ENCODE results near the gene CELF1. TPM values are rescaled to one million over a fixed set of nuclear protein-coding genes. Genes with fewer than 3 reads are reported as not detected.

The CELF1 gene
- total and polyA plus RNA-seq, 9 of the 15 experiments (the other 6 are each of a cell fraction or from before 2014, with no cell fraction given): 11.3 to 142 (median 77.4) TPM

DNA sequence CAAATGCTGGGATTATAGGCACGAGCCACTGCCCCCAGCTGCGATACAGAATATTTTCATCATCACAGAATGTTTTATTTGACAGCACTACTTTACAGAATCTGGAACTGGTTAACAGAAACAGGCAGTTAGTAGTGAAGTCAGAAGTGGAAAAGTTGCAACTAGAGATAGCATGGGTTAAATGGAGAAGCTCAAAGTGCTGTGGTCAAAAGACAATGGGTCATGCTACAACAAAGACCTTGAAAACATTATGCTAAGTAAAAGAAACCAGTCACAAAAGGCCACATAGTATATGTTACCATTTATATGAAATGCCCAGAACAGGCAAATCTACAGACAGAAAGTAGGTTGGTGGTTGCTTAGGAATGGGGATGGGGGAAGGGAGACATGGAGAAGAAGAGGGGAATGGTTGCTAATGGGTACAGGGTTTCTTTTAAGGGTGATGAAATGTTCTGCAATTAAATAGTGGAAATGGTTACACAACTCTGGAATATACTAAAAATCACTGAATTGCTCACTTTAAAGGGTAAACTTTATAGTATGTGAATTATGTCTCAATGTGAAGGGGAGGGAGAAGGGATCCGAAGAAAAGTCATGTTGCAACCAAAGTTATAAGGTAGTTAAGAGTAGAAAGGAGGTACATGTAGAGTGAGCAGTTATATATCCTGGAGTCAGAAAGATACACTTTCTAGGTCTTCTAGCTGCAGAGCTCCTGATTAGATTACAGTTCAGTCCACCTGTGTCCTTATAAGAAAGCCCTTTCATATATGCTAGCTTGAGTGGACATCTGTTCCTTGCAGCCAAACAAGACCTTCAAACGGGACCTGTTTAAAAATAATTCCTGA lies 57.7 kb downstream of the CELF1 start:
- Histone ChIP-seq H3K4me2 (ENCODE audit: insufficient read depth, low read length) (no peak overlapping the region), H3K9me3 (replicated peaks; ENCODE audit: control insufficient read depth, insufficient read depth, low read depth, low read length) (no peaks in the 10 kb centered on the region), H4K20me1 (replicated peaks; ENCODE audit: control insufficient read depth, insufficient read depth, low read length) (peaks cover 11% of the 10 kb centered on the region; the same call in 1 of the 2 replicates), H3K9ac (ENCODE audit: insufficient read depth in 1 of 2, low read depth in 2 of 2, low read length in 2 of 2) (no peak overlapping the region), H3K9me1 (ENCODE audit: control insufficient read depth, insufficient read depth, low read length) (no peaks in the 10 kb centered on the region), H3K4me3 (no peak overlapping the region), H3K79me2 (ENCODE audit: control insufficient read depth, insufficient read depth, low read length) (peaks cover 89% of the 10 kb centered on the region), H2AFZ (ENCODE audit: low read depth, low read length) (no peak overlapping the region), H3K27ac (ENCODE audit: extremely low read depth, low read depth, low read length) (no peak overlapping the region), H3K4me1 (replicated peaks in 1 of 2; ENCODE audit: control insufficient read depth in 2 of 2, insufficient read depth in 2 of 2, low read length in 2 of 2) (peaks cover 0 to 7% of the 10 kb centered on the region in 2 experiments; a peak in 1 of 5 replicates), H3K27me3 (ENCODE audit: control insufficient read depth in 2 of 2, insufficient read depth in 2 of 2, low read length in 2 of 2) (no peaks in the 10 kb centered on the region), H3K36me3 (ENCODE audit: control insufficient read depth, insufficient read depth, low read length) (peaks cover 79% of the 10 kb centered on the region)
- ChIA-PET POLR2A (interaction anchor here (0.8 to 1.2 kb wide), 5 partner anchors 8 to 58 kb away, joined by 3 to 5 read pairs (median 3); partner anchors contain the start of gene CELF1), CTCF (ENCODE audit: low intra/inter-chr PET ratio) (interaction anchor here (0.6 kb wide), 1 partner anchor 11 kb away, joined by 3 read pairs; no protein-coding TSS in a partner anchor)
- FAIRE-seq: no peak
- in situ Hi-C loops (cut with MboI) (no loop called here), intact Hi-C loops (cut with micrococcal nuclease) (no loop called here)
- BruUV-seq (replicated peaks): no TSS peak
- no peak for DNase-seq (ENCODE audit: extremely low read depth in 1 of 4, low spot score in 3 of 4)
- 81% methylated on average over 4 of the region's 4 CpGs for WGBS (ENCODE audit: insufficient coverage, low coverage, missing lambda C conversion rate)
- ATAC-seq: peak; percentile 58
- peak; percentile 61 for TF ChIP-seq ATF7 (IDR thresholded peaks at IDR 0.05)
- TF ChIP-seq KLF10 (CRISPR knock-in tag; IDR thresholded peaks at IDR 0.05): no peak
- TF ChIP-seq, protein P1, sequence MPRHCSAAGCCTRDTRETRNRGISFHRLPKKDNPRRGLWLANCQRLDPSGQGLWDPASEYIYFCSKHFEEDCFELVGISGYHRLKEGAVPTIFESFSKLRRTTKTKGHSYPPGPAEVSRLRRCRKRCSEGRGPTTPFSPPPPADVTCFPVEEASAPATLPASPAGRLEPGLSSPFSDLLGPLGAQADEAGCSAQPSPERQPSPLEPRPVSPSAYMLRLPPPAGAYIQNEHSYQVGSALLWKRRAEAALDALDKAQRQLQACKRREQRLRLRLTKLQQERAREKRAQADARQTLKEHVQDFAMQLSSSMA (CRISPR knock-in tag; IDR thresholded peaks at IDR 0.05): no peak
- 0 out of 4 replicates have a peak, but pooled peaks of 1 of the 2 experiments have one; percentile 25 for TF ChIP-seq ARNT (IDR thresholded peaks at IDR 0.05)
- TF ChIP-seq DMBX1 (CRISPR knock-in tag; IDR thresholded peaks at IDR 0.05; ENCODE audit: borderline replicate concordance): peak; percentile 57; the same call in 1 of the 2 replicates
- TF ChIP-seq ILF3 (IDR thresholded peaks at IDR 0.05; ENCODE audit: borderline replicate concordance): no peak
- no peak for TF ChIP-seq ZNF311 (CRISPR knock-in tag; IDR thresholded peaks at IDR 0.05)
- TF ChIP-seq, protein P2, sequence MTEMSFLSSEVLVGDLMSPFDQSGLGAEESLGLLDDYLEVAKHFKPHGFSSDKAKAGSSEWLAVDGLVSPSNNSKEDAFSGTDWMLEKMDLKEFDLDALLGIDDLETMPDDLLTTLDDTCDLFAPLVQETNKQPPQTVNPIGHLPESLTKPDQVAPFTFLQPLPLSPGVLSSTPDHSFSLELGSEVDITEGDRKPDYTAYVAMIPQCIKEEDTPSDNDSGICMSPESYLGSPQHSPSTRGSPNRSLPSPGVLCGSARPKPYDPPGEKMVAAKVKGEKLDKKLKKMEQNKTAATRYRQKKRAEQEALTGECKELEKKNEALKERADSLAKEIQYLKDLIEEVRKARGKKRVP (CRISPR knock-in tag; IDR thresholded peaks at IDR 0.05): peak; percentile 67
- TF ChIP-seq, protein P3, sequence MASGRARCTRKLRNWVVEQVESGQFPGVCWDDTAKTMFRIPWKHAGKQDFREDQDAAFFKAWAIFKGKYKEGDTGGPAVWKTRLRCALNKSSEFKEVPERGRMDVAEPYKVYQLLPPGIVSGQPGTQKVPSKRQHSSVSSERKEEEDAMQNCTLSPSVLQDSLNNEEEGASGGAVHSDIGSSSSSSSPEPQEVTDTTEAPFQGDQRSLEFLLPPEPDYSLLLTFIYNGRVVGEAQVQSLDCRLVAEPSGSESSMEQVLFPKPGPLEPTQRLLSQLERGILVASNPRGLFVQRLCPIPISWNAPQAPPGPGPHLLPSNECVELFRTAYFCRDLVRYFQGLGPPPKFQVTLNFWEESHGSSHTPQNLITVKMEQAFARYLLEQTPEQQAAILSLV (tag; IDR thresholded peaks at IDR 0.05): 0 out of 2 replicates have a peak, but pooled peaks have one; percentile 33
- TF ChIP-seq, protein P4, sequence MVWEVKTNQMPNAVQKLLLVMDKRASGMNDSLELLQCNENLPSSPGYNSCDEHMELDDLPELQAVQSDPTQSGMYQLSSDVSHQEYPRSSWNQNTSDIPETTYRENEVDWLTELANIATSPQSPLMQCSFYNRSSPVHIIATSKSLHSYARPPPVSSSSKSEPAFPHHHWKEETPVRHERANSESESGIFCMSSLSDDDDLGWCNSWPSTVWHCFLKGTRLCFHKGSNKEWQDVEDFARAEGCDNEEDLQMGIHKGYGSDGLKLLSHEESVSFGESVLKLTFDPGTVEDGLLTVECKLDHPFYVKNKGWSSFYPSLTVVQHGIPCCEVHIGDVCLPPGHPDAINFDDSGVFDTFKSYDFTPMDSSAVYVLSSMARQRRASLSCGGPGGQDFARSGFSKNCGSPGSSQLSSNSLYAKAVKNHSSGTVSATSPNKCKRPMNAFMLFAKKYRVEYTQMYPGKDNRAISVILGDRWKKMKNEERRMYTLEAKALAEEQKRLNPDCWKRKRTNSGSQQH (CRISPR knock-in tag; IDR thresholded peaks at IDR 0.05): 0 out of 2 replicates have a peak, but pooled peaks have one; percentile 25
- peak; percentile 18; the same call in 1 of the 2 replicates for TF ChIP-seq SMARCA4 (IDR thresholded peaks at IDR 0.05)
- no peak for TF ChIP-seq HMG20B (CRISPR knock-in tag; IDR thresholded peaks at IDR 0.05)
- peak; percentile 43; the same call in 1 of the 2 replicates for TF ChIP-seq SMAD4 (CRISPR knock-in tag; conservative IDR thresholded peaks at IDR 0.05)
- peak; percentile 26; the same call in 1 of the 2 replicates for TF ChIP-seq CXXC5 (CRISPR knock-in tag; IDR thresholded peaks at IDR 0.05)
- TF ChIP-seq ZNF699 (CRISPR knock-in tag; IDR thresholded peaks at IDR 0.05; ENCODE audit: insufficient replicate concordance): no peak
- TF ChIP-seq, protein P5, sequence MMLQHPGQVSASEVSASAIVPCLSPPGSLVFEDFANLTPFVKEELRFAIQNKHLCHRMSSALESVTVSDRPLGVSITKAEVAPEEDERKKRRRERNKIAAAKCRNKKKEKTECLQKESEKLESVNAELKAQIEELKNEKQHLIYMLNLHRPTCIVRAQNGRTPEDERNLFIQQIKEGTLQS (IDR thresholded peaks at IDR 0.05): peak; percentile 75
- TF ChIP-seq, protein P5 (CRISPR knock-in tag; conservative IDR thresholded peaks at IDR 0.05): no peak
